Measurements from ENCODE around the gene GAGE12F.
"Not testable (repeated sequence)": the region's sequence is repeated elsewhere in the genome, so short reads cannot be mapped to it uniquely, and the experiment has no call there.

The GAGE12F gene

GRCh38 chrX:49560542-49560941 lies at the start of gene GAGE12F:
Gene GAGE12F (plus strand): TSS chrX:49560842. CDS start chrX:49561997, 1,155 bp downstream.
- DNase-seq (ENCODE audit: low read depth in 2 of 2), result not testable (repeated sequence)

DNA sequence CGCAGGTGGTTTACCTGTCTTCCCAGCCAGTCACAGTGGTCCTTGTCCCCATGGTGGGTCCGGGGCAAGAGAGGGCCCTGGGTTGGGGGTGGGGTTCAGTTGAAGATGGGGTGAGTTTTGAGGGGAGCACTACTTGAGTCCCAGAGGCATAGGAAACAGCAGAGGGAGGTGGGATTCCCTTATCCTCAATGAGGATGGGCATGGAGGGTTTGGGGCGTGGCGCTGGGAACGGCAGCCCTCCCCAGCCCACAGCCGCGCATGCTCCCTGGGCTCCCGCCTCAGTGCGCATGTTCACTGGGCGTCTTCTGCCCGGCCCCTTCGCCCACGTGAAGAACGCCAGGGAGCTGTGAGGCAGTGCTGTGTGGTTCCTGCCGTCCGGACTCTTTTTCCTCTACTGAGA lies 28.8 kb upstream of the GAGE12F start, which contains the start of gene GAGE12C:
Gene GAGE12C (plus strand): TSS at position 301 of the 400 bp plus-strand sequence. CDS start 1,155 bp downstream, outside the sequence.
- DNase-seq (ENCODE audit: low read depth in 2 of 2), result not testable (repeated sequence)

GRCh38 chrX:49541433-49541832 lies 19.2 kb upstream of the GAGE12F start, which contains the start of gene GAGE12D:
Gene GAGE12D (plus strand): TSS chrX:49541733. CDS start chrX:49542888, 1,155 bp downstream.
- DNase-seq (ENCODE audit: low read depth in 2 of 2), result not testable (repeated sequence)

GRCh38 chrX:49550989-49551388 lies 9.7 kb upstream of the GAGE12F start, which contains the start of gene GAGE12E:
Gene GAGE12E (plus strand): TSS chrX:49551289. CDS start chrX:49552444, 1,155 bp downstream.
- not testable (repeated sequence) for DNase-seq (ENCODE audit: low read depth in 2 of 2)

DNA sequence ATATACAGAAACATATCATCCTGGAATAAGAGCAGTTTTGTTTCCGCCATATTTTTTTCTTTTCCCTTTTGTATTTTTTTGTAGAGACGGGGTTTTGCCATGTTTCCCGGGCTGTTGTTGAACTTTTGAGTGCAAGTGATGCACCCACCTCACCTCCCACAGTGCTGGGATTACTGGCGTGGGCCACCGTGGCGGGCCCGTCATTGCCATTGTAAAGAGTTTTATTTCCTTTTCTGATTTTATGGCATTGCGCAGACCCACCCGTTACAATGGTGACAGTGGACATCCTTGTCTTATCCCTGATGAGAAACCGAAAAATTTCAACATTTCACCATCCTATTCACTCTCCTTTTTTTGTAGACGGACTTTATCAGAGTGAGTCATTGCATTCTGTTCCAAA lies 8.1 kb downstream of the GAGE12F start:
- not testable (repeated sequence) for DNase-seq (ENCODE audit: low read depth in 2 of 2)

DNA sequence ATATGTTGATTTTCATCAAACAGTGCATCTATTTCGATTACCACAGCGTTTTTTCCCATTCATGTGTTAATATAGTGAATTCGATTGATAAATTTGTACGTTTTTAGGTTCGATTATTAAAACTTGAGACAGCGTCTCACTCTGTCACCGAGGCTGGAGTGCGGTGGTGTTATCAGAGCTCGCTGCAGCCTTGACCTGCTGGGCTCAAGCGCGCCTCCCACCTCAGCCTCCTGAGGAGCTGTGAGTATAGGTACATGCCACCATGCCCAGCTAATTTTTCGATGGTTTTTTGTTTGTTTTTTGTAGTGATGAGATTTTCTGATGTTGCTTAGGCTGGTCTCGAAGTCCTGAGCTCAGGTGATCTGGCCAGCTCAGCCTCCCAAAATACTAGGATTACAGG lies 8.5 kb downstream of the GAGE12F start:
- not testable (repeated sequence) for DNase-seq (ENCODE audit: low read depth in 2 of 2)

DNA sequence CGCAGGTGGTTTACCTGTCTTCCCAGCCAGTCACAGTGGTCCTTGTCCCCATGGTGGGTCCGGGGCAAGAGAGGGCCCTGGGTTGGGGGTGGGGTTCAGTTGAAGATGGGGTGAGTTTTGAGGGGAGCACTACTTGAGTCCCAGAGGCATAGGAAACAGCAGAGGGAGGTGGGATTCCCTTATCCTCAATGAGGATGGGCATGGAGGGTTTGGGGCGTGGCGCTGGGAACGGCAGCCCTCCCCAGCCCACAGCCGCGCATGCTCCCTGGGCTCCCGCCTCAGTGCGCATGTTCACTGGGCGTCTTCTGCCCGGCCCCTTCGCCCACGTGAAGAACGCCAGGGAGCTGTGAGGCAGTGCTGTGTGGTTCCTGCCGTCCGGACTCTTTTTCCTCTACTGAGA lies 9.5 kb downstream of the GAGE12F start, which contains the start of gene GAGE12G:
Gene GAGE12G (plus strand): TSS at position 301 of the 400 bp plus-strand sequence. CDS start 1,155 bp downstream, outside the sequence.
- not testable (repeated sequence) for DNase-seq (ENCODE audit: low read depth in 2 of 2)

DNA sequence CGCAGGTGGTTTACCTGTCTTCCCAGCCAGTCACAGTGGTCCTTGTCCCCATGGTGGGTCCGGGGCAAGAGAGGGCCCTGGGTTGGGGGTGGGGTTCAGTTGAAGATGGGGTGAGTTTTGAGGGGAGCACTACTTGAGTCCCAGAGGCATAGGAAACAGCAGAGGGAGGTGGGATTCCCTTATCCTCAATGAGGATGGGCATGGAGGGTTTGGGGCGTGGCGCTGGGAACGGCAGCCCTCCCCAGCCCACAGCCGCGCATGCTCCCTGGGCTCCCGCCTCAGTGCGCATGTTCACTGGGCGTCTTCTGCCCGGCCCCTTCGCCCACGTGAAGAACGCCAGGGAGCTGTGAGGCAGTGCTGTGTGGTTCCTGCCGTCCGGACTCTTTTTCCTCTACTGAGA lies 19.0 kb downstream of the GAGE12F start, which contains the start of gene GAGE12H:
Gene GAGE12H (plus strand): TSS at position 301 of the 400 bp plus-strand sequence. CDS start 1,155 bp downstream, outside the sequence.
- DNase-seq (ENCODE audit: low read depth in 2 of 2), result not testable (repeated sequence)

GRCh38 chrX:49589196-49589595 lies 28.6 kb downstream of the GAGE12F start, which contains the start of gene GAGE2A:
Gene GAGE2A (plus strand): TSS chrX:49589496. CDS start chrX:49590651, 1,155 bp downstream.
- not testable (repeated sequence) for DNase-seq (ENCODE audit: low read depth in 2 of 2)

- not testable (repeated sequence) for DNase-seq (ENCODE audit: low read depth in 2 of 2)
Observed at GRCh38 chrX:49589769-49590478, 29.3 kb downstream of the GAGE12F start.

GRCh38 chrX:49590488-49590887 lies 29.8 kb downstream of the GAGE12F start:
- not testable (repeated sequence) for DNase-seq (ENCODE audit: low read depth in 2 of 2)

GRCh38 chrX:49598720-49599119 lies 38.1 kb downstream of the GAGE12F start, which contains the start of gene GAGE1:
Gene GAGE1 (plus strand): TSS chrX:49599020. CDS start chrX:49600175, 1,155 bp downstream.
- DNase-seq (ENCODE audit: low read depth in 2 of 2), result not testable (repeated sequence)

DNA sequence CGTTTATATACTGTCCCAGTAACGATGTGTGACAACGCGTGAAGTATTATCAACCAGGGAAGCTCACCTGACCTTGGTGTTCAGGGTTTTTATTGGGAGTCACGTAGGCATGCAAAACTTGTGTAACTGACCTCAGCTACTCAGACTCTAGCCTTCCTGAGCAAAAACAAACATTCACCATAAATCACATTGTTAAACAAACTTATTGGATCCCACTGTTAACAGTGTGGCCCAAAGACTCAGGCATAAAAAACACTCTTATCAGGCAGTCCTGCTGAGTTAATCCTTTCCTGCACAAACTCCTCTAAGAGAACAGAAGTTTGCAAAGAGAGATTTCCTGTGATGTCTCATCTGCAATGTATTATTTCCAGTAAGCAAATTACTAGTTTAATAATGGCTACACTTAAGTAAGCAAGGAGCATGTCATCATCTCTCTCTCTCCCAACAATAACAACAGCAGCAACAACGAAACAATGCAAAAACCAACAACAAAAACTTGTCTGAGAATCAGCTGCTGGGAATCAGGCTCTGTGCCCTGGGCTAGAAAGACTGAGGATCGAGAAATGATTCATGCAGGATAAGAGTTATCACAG lies 50.2 kb downstream of the GAGE12F start:
- DNase-seq (ENCODE audit: low read depth in 2 of 2), result no peak

Measured in stimulated activated CD8-positive, alpha-beta memory T cell treated with anti-CD3 and anti-CD28 coated beads, Interleukin-15, amount 100 ng/mL, for 4 hours (primary cell).